K562 (cell line): Measurements from ENCODE around the gene GPR37L1. TPM values are rescaled to one million over a fixed set of nuclear protein-coding genes. Genes with fewer than 3 reads are reported as not detected.
A peak's percentile ranks its signal among the peaks of the same experiment; 100 is the strongest.

Experiments used
- CBFA2T3 ChIP-seq: fragments of 450-650 bp; IDR thresholded peaks from 2 replicates; pipeline ENCODE4 v1.6.1; 2017
- CBX3 ChIP-seq, 2 experiments: IDR thresholded peaks; 1 replicate in 1 of 2; 2 replicates in 1 of 2; pipeline ENCODE4 v1.6.1; 2012; ENCODE audit warnings: inconsistent platforms in 2 of 2, low read length in 2 of 2, borderline replicate concordance in 1 of 2, control low read depth in 1 of 2
- DNMT1 ChIP-seq: fragments of 450-650 bp; IDR thresholded peaks from 2 replicates; pipeline ENCODE4 v1.6.1; 2016; ENCODE audit warnings: antibody characterized with exemption, mild to moderate bottlenecking
- DPF2 ChIP-seq: fragments of 450-650 bp; IDR thresholded peaks from 2 replicates; pipeline ENCODE4 v1.6.1; 2016
- FOS ChIP-seq: IDR thresholded peaks from 3 replicates; pipeline ENCODE4 v1.6.1; 2011; ENCODE audit not compliant: insufficient read length; ENCODE audit errors: extremely low read depth
- HEY1 ChIP-seq: fragments of 250-450 bp; sonication (Bioruptor Pico); IDR thresholded peaks from 2 replicates; pipeline ENCODE4 v1.5.0; 2020; ENCODE audit warnings: mild to moderate bottlenecking, moderate library complexity, borderline replicate concordance
- PCBP2 ChIP-seq: fragments of 200-400 bp; formaldehyde crosslinking; IDR thresholded peaks from 2 replicates; pipeline ENCODE4 v1.6.1; 2018; ENCODE audit warnings: low read length, low read depth, mild to moderate bottlenecking, moderate library complexity; ENCODE audit not compliant: poor library complexity, severe bottlenecking
- PHF21A ChIP-seq: fragments of 450-650 bp; IDR thresholded peaks from 2 replicates; pipeline ENCODE4 v1.6.1; 2017; ENCODE audit warnings: low read depth, borderline replicate concordance
- PRDM10 ChIP-seq: fragments of 450-650 bp; IDR thresholded peaks from 2 replicates; pipeline ENCODE4 v1.6.1; 2018; ENCODE audit not compliant: partially characterized antibody
- SIN3A ChIP-seq, 2 experiments: fragments of 150-350 bp in 1 of 2; IDR thresholded peaks; 2 replicates each; pipeline ENCODE4 v1.6.1; 2011 to 2016; ENCODE audit warnings: borderline replicate concordance in 2 of 2, low read depth in 2 of 2, low read length in 2 of 2, mild to moderate bottlenecking in 2 of 2, moderate library complexity in 2 of 2; ENCODE audit not compliant: control insufficient read depth in 1 of 2
- SIX5 ChIP-seq, 2 experiments: IDR thresholded peaks; 2 replicates each; pipeline ENCODE4 v1.6.1; 2011; ENCODE audit warnings: low read length in 2 of 2, borderline replicate concordance in 1 of 2, low read depth in 1 of 2, mild to moderate bottlenecking in 1 of 2, moderate library complexity in 1 of 2; ENCODE audit not compliant: insufficient read depth in 1 of 2
- TAF7 ChIP-seq: fragments of 450-650 bp; IDR thresholded peaks from 2 replicates; pipeline ENCODE4 v1.6.1; 2016; ENCODE audit warnings: missing genetic modification characterization, missing compliant biosample characterization
- ZNF583 ChIP-seq: fragments of 250-450 bp; sonication (Bioruptor Pico); IDR thresholded peaks from 2 replicates; pipeline ENCODE4 v1.4.0; 2020
- ZNF766 ChIP-seq: fragments of 200-800 bp; sonication (Bioruptor generic); conservative IDR thresholded peaks from 2 replicates; pipeline ENCODE4 v1.6.1; 2016; ENCODE audit warnings: missing genetic modification characterization, missing compliant biosample characterization
- ZNF785 ChIP-seq: fragments of 250-450 bp; sonication (Bioruptor Pico); IDR thresholded peaks from 2 replicates; pipeline ENCODE4 v1.4.0; 2020; ENCODE audit warnings: mild to moderate bottlenecking
- ZSCAN29 ChIP-seq: fragments of 450-650 bp; IDR thresholded peaks from 2 replicates; pipeline ENCODE4 v1.6.1; 2017
- ZSCAN32 ChIP-seq: fragments of 450-650 bp; formaldehyde crosslinking; IDR thresholded peaks from 2 replicates; pipeline ENCODE4 v1.4.0; 2020; ENCODE audit warnings: mild to moderate bottlenecking, moderate library complexity
- polyA plus RNA-seq, 8 experiments: library from polyadenylated mRNA; depleted of rRNA in 4 of 8; stranded (reverse) in 5 of 8; unstranded in 3 of 8; fragments of >200 nt; fragmentation: Nextera tagmentation in 2 of 8; fragmentation: Illumina TruSeq in 1 of 8; extraction: Ambion mirVana in 2 of 8; extraction: Trizol in 1 of 8; gene quantifications; 2 replicates each; pipeline versions ENCODE4 v1.2.1 to v1.2.3, GENCODE V29; 2011 to 2014; ENCODE audit warnings: inconsistent platforms in 1 of 8, missing spikeins in 1 of 8
- total RNA-seq, 7 experiments: library from RNA; depleted of rRNA in 6 of 7; stranded (reverse); fragments of >200 nt in 6 of 7; fragmentation: Illumina TruSeq in 2 of 7; extraction: Trizol in 2 of 7; gene quantifications; 2 replicates each; pipeline versions ENCODE4 v1.2.1 to v1.2.3, GENCODE V29; 2011 to 2021; ENCODE audit warnings: low replicate concordance in 1 of 7
- TF ChIP-seq, protein P1 (sequence below): fragments of 250-450 bp; sonication (Bioruptor Pico); IDR thresholded peaks from 2 replicates; pipeline ENCODE4 v1.4.0; 2020; ENCODE audit warnings: mild to moderate bottlenecking
- TF ChIP-seq, protein P2 (sequence below): sonication (generic); formaldehyde crosslinking; IDR thresholded peaks from 2 replicates; pipeline ENCODE4 v1.8.0; 2022; ENCODE audit warnings: missing genetic modification reagents, mild to moderate bottlenecking, moderate library complexity, borderline replicate concordance
- TF ChIP-seq, protein P3 (sequence below): fragments of 250-450 bp; sonication (Bioruptor Pico); IDR thresholded peaks from 2 replicates; pipeline ENCODE4 v1.5.1; 2021; ENCODE audit warnings: mild to moderate bottlenecking

GPR37L1 gene
- total and polyA plus RNA-seq, 9 of the 15 experiments (the other 6 are each of a cell fraction or from before 2014, with no cell fraction given) = not detected

GRCh38 chr1:202145068-202145743 is 22.5 kb downstream of the GPR37L1 start (continued):
- TF ChIP-seq CBX3 (IDR thresholded peaks at IDR 0.05; ENCODE audit: borderline replicate concordance in 1 of 2, low read length in 2 of 2) (no peak), CBFA2T3 (no peak), TAF7 (no peak), PCBP2 (no peak), PHF21A (no peak), DNMT1 (no peak), SIN3A (IDR thresholded peaks at IDR 0.05; ENCODE audit: borderline replicate concordance in 2 of 2, control insufficient read depth in 1 of 2, low read depth in 2 of 2, low read length in 2 of 2) (no peak), HEY1 (CRISPR knock-in tag) (no peak), ZNF583 (no peak), ZNF766 (CRISPR knock-in tag) (no peak), ZNF785 (CRISPR knock-in tag) (no peak), DPF2 (no peak), ZSCAN32 (CRISPR knock-in tag) (no peak), FOS (no peak), ZSCAN29 (0 out of 2 replicates have a peak, but pooled peaks have one; percentile 65), PRDM10 (no peak), SIX5 (IDR thresholded peaks at IDR 0.05; ENCODE audit: borderline replicate concordance in 1 of 2, insufficient read depth in 1 of 2, low read depth in 1 of 2, low read length in 2 of 2) (no peak)
- TF ChIP-seq, protein P1, sequence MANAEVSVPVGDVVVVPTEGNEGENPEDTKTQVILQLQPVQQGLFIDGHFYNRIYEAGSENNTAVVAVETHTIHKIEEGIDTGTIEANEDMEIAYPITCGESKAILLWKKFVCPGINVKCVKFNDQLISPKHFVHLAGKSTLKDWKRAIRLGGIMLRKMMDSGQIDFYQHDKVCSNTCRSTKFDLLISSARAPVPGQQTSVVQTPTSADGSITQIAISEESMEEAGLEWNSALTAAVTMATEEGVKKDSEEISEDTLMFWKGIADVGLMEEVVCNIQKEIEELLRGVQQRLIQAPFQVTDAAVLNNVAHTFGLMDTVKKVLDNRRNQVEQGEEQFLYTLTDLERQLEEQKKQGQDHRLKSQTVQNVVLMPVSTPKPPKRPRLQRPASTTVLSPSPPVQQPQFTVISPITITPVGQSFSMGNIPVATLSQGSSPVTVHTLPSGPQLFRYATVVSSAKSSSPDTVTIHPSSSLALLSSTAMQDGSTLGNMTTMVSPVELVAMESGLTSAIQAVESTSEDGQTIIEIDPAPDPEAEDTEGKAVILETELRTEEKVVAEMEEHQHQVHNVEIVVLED (CRISPR knock-in tag) = no peak
- TF ChIP-seq, protein P2, sequence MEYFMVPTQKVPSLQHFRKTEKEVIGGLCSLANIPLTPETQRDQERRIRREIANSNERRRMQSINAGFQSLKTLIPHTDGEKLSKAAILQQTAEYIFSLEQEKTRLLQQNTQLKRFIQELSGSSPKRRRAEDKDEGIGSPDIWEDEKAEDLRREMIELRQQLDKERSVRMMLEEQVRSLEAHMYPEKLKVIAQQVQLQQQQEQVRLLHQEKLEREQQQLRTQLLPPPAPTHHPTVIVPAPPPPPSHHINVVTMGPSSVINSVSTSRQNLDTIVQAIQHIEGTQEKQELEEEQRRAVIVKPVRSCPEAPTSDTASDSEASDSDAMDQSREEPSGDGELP (CRISPR knock-in tag) = 0 out of 2 replicates have a peak, but pooled peaks have one; percentile 36
- TF ChIP-seq, protein P3, sequence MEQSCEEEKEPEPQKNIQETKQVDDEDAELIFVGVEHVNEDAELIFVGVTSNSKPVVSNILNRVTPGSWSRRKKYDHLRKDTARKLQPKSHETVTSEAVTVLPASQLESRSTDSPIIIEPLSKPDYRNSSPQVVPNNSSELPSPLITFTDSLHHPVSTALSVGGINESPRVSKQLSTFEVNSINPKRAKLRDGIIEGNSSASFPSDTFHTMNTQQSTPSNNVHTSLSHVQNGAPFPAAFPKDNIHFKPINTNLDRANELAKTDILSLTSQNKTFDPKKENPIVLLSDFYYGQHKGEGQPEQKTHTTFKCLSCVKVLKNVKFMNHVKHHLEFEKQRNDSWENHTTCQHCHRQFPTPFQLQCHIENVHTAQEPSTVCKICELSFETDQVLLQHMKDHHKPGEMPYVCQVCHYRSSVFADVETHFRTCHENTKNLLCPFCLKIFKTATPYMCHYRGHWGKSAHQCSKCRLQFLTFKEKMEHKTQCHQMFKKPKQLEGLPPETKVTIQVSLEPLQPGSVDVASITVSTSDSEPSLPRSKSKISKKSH (CRISPR knock-in tag) = no peak
